PC-9 (cell line): ENCODE measurements around the gene TTC39C.

ENCODE experiments used
- EZH2 ChIP-seq: fragments of 200-600 bp; sonication (generic); IDR thresholded peaks from 2 replicates; pipeline ENCODE4 v1.8.0; 2017; ENCODE audit warnings: antibody characterized with exemption, low read depth
- TF ChIP-seq, protein P1 (sequence below): fragments of 200-600 bp; sonication (generic); conservative IDR thresholded peaks from 2 replicates; pipeline ENCODE4 v1.6.1; 2017; ENCODE audit warnings: mixed run types, antibody characterized with exemption, mild to moderate bottlenecking, moderate library complexity

DNA sequence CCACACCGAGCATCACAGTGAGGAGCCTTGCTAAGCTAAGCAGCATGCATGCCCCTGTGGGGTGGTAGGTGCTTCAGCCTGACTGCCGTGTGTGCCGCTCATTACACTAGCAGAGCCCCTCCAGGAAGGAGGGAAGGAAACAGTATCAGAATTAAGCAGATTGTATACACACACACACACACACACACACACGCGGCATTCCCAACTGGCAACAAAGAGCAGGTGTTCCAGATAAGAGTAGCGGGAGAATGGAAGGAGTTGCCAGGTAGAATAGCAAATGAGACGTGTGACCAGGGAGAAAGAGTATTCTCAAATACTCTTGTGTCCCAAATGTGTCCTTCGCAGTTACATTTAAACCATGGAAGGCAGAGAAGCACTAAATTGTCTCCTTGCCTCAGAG is 47.6 kb upstream of the TTC39C start:
- TF ChIP-seq, protein P1, sequence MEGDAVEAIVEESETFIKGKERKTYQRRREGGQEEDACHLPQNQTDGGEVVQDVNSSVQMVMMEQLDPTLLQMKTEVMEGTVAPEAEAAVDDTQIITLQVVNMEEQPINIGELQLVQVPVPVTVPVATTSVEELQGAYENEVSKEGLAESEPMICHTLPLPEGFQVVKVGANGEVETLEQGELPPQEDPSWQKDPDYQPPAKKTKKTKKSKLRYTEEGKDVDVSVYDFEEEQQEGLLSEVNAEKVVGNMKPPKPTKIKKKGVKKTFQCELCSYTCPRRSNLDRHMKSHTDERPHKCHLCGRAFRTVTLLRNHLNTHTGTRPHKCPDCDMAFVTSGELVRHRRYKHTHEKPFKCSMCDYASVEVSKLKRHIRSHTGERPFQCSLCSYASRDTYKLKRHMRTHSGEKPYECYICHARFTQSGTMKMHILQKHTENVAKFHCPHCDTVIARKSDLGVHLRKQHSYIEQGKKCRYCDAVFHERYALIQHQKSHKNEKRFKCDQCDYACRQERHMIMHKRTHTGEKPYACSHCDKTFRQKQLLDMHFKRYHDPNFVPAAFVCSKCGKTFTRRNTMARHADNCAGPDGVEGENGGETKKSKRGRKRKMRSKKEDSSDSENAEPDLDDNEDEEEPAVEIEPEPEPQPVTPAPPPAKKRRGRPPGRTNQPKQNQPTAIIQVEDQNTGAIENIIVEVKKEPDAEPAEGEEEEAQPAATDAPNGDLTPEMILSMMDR = no peak
- no peak for TF ChIP-seq EZH2
